ENCODE data around the gene C15orf39.
"Not testable (repeated sequence)": the region's sequence is repeated elsewhere in the genome, so short reads cannot be mapped to it uniquely, and the experiment has no call there.

C15orf39 gene

DNA sequence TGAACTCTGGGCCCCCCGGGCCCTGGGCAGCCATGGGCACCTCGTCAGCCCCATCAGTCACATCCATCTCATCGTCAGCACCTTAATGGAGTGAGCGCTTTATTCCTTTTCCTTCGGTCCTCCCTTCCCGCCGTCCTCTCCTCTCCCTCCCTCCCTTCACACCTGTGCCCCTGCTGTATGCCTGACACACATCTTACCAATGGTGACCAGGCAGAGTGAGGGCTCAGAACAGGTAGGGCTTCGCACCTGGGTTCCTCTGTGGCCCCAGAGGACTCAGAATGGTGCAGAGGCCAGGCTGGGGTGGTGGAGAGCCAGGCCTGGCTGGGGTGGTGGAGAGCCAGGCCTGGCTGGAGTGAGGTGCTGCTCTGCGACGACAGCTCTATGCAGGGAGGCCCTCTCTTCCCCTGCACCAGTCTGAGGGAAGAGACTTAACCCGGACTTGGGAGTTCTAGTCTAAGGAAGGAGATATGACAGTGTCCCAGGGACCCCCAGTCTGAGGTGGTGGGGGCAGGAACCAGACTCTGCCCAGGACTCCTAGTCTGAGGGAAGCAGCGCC lies 11.6 kb downstream of the C15orf39 start:
- DNase-seq: no peak

DNA sequence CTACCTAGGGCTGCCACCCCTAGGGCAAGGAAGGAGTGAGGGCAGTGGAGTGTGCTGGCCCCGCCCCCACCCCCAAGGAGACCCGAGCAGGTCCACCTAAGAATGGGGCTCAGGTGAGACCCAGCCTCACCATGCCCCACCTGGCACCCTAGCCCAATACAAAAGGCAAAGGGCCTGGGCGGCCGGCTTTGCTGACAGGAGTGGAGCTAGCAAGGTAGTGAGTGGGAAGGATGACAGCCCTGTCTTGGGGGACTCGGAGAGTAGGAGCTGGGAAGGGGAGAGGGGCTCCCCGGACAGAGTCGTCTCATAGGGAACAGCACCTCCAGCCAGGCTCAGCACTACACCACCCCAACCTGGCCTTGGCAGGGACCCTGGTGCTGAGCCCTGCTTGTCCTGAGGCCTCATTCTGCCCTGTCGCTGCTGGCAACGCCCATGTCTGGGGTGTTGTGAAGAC lies 12.1 kb downstream of the C15orf39 start:
- DNase-seq: no peak

DNA sequence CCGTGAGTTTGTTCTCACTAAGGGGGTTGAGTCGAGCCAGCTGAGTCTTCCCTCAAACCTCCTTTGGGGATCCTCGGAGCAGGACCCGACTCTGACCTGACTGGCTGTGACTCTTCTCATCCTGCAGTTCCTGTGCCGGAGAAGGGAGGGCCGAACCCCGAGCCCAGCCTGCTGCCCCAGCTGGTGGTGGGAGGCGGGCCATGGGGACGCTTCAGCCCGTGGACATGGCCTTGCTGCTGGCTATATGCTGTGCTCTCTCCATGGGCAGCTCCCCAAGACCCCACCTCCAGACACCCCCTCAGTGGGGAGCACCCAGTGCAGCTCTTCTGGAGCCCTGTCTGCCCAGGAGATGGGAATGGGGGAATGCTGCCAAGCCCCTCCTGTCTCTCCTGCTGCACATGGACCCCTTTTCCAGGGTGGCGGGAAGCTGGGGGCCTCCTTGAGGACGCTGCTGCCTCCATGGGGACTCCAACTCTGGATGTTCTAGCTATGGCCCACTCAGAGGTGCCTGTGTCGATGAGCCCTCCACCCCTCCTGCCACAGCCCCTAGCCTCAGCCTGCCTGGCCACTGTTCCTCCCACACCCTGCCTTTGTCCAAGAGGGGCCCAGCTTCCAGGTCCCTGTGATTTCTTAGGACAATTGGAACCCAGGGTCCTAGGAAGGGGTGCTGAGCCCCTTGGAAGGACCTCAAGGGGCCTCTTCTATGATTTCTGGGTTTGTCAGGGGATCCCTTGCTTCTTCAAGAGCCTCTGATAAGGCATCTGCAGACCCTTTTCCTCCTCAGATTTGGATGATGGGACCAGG lies 12.8 kb downstream of the C15orf39 start:
- no peak for DNase-seq

- DNase-seq: no peak
Measured at GRCh38 chr15:75215107-75216004, 13.7 kb downstream of the C15orf39 start.

DNA sequence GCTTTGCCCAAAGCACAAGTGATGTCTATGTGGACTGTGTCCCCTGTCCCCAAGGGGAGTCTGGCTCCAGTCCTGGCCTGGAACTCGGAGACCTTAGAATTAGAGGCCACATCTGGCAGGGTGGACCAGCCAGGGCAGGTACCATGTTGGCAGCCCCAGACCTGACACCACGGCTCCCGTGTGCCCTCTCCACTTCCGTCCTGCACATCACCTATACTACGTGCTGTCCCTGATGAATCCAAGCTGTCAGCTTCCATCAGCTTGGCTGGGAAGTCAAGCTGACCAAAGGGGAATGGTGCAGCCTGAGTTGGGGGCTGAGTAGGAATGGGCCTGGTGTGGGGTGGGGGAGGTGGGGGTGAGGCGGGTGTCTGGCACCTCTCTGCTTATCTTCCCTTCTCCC lies 15.3 kb downstream of the C15orf39 start:
- no peak for DNase-seq

DNA sequence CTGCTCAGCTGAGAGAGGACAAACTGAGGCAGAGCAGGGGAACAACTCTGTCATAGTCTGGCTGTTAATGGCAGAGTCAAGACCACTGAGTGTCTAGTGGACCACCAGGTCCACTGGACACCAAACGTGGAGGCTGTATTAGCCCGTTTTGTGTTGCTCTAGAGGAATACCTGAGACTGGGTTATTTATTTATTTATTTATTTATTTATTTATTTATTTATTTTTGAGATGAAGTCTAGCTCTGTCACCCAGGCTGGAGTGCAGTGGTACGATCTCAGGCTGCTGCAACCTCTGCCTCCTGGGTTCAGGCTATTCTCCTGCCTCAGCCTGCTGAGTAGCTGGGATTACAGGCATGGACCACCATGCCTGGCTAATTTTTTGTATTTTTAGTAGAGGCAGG lies 15.9 kb downstream of the C15orf39 start:
- not testable (repeated sequence) for DNase-seq

- DNase-seq: not testable (repeated sequence)
Measured at GRCh38 chr15:75219507-75219929, 17.8 kb downstream of the C15orf39 start.

- DNase-seq: no peak
Measured at GRCh38 chr15:75223688-75224087, 22.0 kb downstream of the C15orf39 start.

- no peak for DNase-seq
Measured at GRCh38 chr15:75224281-75224680, 22.6 kb downstream of the C15orf39 start.

DNA sequence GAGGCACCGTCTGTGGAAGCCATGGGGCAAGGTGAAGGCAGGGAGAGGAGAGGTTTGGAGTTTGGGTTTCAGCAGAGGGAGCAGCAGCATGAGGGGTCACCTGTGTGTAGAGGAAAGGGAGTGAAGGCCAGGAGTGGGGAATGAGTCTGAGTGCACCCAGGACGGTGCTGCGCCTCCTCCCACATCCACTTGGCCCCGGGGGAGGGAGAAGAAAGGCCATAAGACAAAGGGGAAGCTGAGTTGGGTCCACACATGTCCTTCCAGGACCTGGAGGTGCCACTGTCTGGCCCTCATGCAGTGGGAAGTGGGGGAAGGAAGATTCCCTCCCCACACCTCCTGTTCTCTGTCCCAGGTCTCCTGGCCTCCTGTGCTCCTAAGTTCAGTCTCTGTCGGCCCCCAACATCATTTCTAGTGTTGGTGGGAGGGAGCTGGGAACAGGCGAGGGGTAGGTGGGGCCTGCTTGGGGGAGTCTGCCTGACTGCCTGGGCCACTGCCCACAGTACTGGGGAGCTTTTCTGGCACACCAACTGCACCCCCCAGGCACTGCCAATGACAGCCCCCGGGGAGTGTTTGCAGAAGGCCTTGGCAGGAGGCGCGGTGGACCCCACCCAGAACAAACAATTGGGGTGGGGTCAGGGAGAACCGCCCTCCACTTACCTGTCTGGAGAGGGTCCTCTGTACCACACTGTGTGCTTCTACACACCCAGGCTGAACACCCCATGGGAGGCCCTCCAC lies 23.6 kb downstream of the C15orf39 start:
- not testable (repeated sequence) for DNase-seq

GRCh38 chr15:75225951-75226732 lies 24.5 kb downstream of the C15orf39 start:
- no peak for DNase-seq

DNA sequence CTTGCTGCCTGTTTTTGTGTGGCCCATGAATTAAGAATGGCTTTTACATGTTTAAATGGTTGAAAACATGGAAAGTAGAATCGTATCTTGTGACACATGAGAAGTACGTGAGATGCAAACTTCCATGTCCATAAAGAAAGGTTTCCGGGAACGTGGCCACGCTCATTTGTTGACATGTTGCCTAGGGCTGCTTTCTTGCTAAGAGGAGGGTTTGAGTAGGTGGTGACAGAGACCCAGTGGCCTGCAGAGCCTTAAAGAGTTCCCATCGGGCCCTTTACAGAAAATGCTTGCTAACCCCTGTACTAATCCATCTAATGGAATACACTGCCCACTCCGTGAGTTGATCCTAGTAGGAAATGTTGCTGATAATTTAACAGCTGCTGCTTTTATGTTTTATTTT lies 25.4 kb downstream of the C15orf39 start:
- not testable (repeated sequence) for DNase-seq

DNA sequence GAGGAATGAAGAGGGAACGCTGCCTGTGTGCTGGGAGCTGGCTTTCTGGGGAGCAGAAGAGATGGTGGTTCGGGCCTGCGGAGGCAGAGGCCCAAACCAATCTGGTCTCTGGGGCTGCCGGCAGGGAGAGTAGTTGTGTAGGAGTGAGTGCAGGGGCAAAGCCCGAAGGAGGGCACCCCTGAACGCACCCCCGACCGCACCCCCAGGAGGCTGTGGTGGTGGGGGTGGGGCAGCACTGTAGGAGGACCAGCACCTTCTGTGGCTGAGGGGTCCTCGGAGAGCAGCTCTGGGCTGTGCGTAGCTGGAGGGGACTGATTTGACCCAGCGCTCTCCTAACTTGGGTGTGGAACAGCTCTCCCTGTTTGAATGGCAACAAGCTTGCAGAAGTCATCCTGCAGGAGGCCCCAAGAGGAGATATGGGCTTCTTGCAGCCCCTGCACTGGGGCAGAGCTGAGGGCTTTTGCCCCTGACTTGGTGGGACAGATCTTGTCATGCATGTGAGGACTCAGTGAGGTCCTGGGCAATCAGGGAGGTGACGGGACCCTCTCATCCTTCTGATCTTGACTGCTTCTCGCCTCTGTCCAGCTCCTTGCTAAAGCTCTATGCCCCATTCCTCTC lies 26.1 kb downstream of the C15orf39 start:
- no peak for DNase-seq

- DNase-seq: no peak
Measured at GRCh38 chr15:75228787-75229186, 27.1 kb downstream of the C15orf39 start.

DNA sequence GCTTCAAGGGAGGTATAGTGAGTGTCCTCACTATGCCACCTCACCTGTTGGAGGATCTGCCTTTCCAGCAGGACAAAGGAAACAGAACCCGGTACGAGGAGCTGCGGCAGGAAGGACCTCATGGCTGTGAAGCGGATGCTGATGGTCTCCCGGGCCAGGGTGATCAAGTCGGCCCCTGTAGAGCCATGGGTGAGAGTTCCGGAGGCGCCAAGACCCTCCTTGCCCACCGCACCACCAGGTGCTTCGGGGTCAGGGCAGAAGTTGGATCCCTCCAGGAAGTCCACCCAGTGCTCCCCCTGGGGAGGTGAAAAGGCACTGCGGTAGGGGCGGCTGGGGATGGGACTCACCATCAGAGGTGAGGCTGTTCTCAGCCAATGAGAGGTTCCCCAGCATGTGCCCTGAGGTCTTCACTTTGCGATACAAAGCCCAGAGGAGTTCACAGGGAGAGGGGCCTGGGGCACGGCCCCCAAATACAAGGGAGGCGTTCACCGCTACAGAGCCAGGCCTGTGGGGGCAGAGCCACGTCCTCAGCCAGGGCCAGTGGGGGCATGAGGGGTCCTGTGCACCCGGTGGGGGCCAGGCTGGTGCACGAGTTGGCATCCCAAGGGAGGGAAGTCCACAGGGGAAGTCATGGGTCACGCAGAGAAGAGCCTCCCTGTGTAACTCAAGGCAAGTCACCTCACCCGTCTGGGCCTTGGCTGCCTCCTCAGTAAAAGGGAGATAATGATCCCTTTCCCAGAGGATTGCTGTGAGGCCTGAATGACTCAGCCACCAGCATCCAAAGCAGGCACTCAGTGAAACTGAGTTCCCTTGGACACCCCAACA lies 27.7 kb downstream of the C15orf39 start:
- no peak for DNase-seq

DNA sequence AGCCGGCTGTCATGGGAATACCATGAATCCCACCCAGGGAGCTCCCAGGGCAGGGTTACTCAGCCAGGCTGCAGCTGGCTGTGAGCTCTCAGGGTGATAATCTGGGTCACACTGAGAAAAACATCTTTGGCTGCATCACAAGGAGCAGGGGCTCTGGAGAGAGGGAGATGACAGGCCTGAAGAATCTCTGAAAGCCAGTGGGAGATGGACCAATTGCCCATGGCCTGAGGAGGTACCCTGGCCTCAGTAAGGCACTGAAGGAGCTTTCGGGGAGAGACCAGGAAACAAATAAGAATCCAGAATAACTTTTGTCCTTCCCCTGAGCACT lies 28.3 kb downstream of the C15orf39 start:
- DNase-seq: no peak

DNA sequence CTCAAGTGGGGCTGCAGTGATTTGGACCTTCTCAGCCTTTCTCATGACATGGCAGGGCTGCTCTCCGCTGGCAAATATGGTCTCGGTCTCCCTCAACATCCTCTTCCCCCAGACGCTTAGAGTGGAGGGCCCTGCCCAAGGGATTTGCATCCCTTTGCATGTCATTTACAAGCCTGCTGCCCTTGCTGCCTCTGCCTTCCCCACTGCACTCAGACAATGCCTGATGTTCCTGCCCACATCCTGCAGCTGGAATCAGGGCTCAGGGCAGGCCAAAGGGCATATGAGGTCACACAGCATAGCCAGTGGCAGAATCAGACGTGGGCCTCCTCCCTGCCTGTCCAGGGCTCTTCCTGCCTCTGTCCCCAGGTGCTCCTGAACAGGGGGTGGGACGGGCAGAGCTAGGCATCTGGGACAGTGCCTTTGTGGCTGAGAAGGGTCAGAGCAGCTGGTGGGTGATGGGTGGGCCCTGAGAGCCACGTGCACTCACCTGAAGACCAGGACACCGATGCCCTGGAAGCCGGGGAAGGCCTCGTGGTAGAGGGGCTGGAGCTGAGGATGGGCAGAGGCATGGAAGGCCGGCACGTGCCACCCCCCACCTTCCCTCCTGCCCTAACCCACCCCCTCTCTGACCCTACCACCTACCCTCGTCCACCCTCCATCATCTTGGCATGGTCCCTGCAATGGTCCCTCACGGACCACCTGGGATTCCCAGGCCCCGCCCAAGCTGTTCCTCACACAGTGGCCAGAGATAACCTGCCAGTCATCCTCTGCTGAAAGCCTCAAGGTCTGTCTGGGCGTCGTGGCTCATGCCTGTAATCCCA lies 29.1 kb downstream of the C15orf39 start:
- no peak for DNase-seq

DNA sequence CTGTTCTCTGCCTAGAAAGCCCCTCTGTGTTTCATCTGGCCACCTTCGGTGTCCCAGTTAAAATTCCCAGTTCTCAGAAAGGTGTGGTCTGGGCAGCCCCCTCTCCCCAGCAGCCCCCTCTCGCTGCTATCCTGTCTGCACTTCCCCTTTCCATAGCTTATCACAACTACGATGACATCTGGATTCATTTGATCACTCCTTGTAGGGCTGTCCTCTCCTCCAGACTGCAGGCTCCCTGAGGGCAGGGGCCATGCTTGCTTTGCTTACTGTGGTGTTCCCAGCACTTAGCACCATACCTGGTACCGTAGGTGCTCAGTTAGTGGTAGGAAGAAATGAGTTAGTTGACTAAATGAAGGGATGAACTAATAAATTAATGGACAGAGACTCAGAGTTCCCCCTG lies 30.2 kb downstream of the C15orf39 start:
- DNase-seq: no peak

GRCh38 chr15:75232252-75232813 lies 30.7 kb downstream of the C15orf39 start:
- no peak for DNase-seq
